GM12891 (cell line): ENCODE data around the gene ADD1.
"Not testable (repeated sequence)": the region's sequence is repeated elsewhere in the genome, so short reads cannot be mapped to it uniquely, and the experiment has no call there.

ENCODE experiments used
- POLR2A ChIP-seq: IDR thresholded peaks from 2 replicates; pipeline ENCODE4 v1.6.1; 2011; ENCODE audit warnings: low read depth, low read length, control low read depth
- POLR2AphosphoS5 ChIP-seq: IDR thresholded peaks from 2 replicates; pipeline ENCODE4 v1.6.1; 2011; ENCODE audit warnings: low read depth, low read length, control low read depth
- POU2F2 ChIP-seq: IDR thresholded peaks from 2 replicates; pipeline ENCODE4 v1.6.1; 2011; ENCODE audit warnings: low read depth, mild to moderate bottlenecking, control low read depth, low read length, moderate library complexity

DNA sequence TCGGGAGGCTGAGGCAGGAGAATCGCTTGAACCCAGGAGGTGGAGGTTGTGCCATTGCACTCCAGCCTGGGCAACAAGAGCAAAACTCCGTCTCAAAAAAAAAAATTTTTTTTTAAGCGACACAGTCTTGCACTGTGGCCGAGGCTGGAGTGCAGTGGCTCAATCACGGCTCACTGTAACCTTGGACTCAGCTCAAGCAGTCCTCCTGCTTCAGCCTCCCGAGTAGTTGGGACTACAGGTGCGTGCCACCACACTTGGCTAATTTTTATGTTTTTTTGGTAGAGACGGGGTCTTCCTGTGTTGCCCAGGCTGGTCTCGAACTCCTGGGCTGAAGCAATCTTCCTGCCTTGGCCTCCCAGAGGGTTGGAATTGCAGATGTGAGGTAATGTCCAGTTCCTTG, 94.8 kb downstream of the ADD1 start:
- TF ChIP-seq POLR2A, POLR2AphosphoS5, POU2F2: not testable (repeated sequence)
